Measurements from ENCODE around the gene SETD6. TPM values are rescaled to one million over a fixed set of nuclear protein-coding genes. Genes with fewer than 3 reads are reported as not detected.

SETD6 gene
- total and polyA plus RNA-seq, 2 experiments from 2014 or later = 39.7 to 54.0 TPM

Small RNA genes lying within 50 kb of the gene (small RNA-seq; reads per million reads assigned to genes)
- gene RNU6-103P (ENCODE audit: low replicate concordance) = not detected
- gene SNORA46 (ENCODE audit: low replicate concordance) = 67.8 reads per million, percentile 99 among the genes with 10 or more reads in this experiment
- not detected for gene SNORA50A (ENCODE audit: low replicate concordance)

Other genes starting within 250 kb of the SETD6 start
- gene PRSS54, start 220.5 kb upstream of the SETD6 start, total RNA-seq (2014; rRNA removed; shearing (Covaris generic)) = not detected in 2 replicates
- not detected in 2 replicates for gene PRSS54, start 220.5 kb upstream of the SETD6 start, polyA plus RNA-seq (2016; fragmentation: Nextera tagmentation; extraction: Ambion mirVana)
- gene GINS3, start 123.0 kb upstream of the SETD6 start, total RNA-seq (2014; rRNA removed; shearing (Covaris generic)) = 17.0 and 17.8 TPM in 2 replicates
- gene GINS3, start 123.0 kb upstream of the SETD6 start, polyA plus RNA-seq (2016; fragmentation: Nextera tagmentation; extraction: Ambion mirVana) = 8.8 and 9.4 TPM in 2 replicates
- gene NDRG4, start 15.4 kb upstream of the SETD6 start, total RNA-seq (2014; rRNA removed; shearing (Covaris generic)) = 29.8 and 32.1 TPM in 2 replicates
- 16.3 TPM in 2 replicates for gene NDRG4, start 15.4 kb upstream of the SETD6 start, polyA plus RNA-seq (2016; fragmentation: Nextera tagmentation; extraction: Ambion mirVana)
- 298 and 319 TPM in 2 replicates for gene CNOT1, start 114.3 kb downstream of the SETD6 start, total RNA-seq (2014; rRNA removed; shearing (Covaris generic))
- gene CNOT1, start 114.3 kb downstream of the SETD6 start, polyA plus RNA-seq (2016; fragmentation: Nextera tagmentation; extraction: Ambion mirVana) = 46.4 and 59.2 TPM in 2 replicates
- 22.9 and 27.8 TPM in 2 replicates for gene SLC38A7, start 169.3 kb downstream of the SETD6 start, total RNA-seq (2014; rRNA removed; shearing (Covaris generic))
- 13.6 and 13.9 TPM in 2 replicates for gene SLC38A7, start 169.3 kb downstream of the SETD6 start, polyA plus RNA-seq (2016; fragmentation: Nextera tagmentation; extraction: Ambion mirVana)
- gene GOT2, start 218.8 kb downstream of the SETD6 start, total RNA-seq (2014; rRNA removed; shearing (Covaris generic)) = 177 and 205 TPM in 2 replicates
- gene GOT2, start 218.8 kb downstream of the SETD6 start, polyA plus RNA-seq (2016; fragmentation: Nextera tagmentation; extraction: Ambion mirVana) = 130 and 133 TPM in 2 replicates

Data from GM23338 (cell line).